GM19328 (cell line): ENCODE measurements around the gene MAL.

Experiments
- ATAC-seq: cut with Tn5 transposase; IDR thresholded peaks from one replicate; pipeline ENCODE4 v1.9.1; 2021; ENCODE audit warnings: mild to moderate bottlenecking, moderate library complexity; ENCODE audit not compliant: unreplicated experiment

MAL gene

GRCh38 chr2:95047629-95048510 lies 22.4 kb downstream of the MAL start:
- ATAC-seq = no peak

DNA sequence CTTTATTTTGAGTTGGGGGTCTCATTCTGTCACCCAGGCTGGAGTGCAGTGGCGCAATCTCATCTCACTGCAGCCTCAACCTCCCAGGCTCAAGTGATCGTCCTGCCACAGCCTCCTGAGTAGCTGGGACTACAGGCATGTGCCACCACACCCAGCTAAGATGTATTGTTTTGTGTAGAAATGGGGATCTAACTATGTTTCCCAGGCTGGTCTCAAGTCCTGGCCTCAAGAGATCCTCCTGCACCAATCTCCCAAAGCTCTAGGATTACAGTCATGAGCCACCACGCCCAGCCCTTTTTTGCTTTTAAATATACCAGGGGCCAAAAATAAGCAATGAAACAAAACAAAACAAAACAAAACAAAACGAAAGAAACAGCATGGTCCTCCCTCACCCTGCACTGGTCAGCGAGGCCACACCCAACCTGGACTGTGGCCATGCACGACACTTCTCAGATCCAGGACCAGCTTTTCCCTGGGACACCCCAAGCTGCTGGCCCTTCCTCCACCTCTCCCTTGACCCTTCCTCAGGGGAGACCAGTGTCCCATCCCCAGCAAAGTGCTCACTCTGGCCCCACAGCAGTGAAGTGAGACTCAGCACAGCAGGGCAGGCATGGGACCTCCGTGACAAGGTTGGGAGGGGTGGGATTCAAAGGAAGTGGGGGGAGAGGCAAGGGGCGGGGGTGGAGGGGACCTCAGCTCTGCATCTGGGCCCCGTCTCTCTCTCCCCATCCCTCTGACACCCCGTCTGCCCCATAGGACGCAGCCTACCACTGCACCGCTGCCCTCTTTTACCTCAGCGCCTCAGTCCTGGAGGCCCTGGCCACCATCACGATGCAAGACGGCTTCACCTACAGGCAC lies 23.5 kb downstream of the MAL start:
- ATAC-seq = no peak

DNA sequence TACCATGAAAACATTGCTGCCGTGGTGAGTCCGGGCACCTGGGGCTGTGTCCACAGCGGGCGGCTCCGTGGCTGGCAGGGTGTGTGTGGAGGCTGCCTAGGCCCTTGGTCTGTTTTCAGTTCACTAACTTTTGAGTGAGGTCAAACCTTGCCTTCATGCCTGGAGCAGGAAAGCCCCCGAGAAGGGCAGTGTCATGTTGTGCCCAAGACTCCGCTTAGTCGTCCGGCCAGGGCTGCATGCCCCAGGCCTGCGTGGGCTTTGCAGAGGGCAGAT lies 24.1 kb downstream of the MAL start:
- no peak for ATAC-seq

GRCh38 chr2:95049961-95050360 lies 24.5 kb downstream of the MAL start:
- ATAC-seq = no peak

GRCh38 chr2:95050385-95051300 lies 25.1 kb downstream of the MAL start:
- ATAC-seq = no peak

GRCh38 chr2:95051626-95052025 lies 26.1 kb downstream of the MAL start:
- ATAC-seq = no peak

DNA sequence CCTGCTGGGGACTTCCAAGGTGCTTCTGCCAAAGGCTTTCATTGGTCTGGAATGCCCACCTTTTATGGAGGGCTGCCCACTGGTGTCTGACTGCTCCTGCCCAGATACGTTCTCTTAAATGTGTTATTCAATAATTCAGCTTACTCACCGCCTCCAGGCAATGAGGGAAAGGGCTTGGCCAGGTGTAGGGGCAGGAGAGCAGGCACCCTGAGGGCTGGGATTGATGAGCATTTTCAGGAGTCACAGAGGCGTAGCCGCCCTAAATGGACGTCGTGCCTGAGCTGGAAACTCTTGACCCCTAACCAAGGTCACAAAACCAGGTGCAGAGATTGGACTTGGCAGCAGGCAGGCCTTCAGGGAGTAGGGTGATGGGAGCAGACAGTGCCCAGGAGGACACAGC lies 26.8 kb downstream of the MAL start:
- ATAC-seq = no peak

GRCh38 chr2:95052804-95053479 lies 27.4 kb downstream of the MAL start:
- no peak for ATAC-seq

DNA sequence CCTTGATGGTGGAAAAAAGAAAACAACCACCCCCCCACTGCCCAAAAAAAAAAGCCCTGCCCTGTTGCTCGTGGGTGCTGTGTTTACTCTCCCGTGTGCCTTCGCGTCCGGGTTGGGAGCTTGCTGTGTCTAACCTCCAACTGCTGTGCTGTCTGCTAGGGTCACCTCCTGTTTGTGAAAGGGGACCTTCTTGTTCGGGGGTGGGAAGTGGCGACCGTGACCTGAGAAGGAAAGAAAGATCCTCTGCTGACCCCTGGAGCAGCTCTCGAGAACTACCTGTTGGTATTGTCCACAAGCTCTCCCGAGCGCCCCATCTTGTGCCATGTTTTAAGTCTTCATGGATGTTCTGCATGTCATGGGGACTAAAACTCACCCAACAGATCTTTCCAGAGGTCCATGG lies 28.0 kb downstream of the MAL start:
- no peak for ATAC-seq

- no peak for ATAC-seq
These were observed 28.5 kb downstream of the MAL start for GRCh38 chr2:95054016-95054415.

DNA sequence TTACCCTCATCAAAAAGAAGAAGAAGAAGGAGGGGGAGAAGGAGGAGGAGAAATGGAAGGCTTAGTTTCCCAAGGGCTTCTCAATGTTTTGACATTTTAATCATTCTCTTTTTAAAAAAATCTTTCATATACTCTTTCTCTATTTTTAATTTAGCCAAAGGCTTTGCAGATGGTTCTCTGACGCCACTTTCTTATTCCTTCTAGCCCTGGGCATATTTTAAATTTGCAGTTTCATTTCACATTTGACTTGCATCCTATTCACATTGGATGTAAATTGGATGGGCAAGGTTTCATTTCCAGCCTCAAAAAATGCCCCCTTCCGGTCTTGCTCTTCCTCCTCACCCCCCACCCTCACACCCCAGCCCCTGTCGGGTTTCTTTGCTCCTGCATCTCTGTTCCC lies 29.8 kb downstream of the MAL start:
- ATAC-seq = no peak

DNA sequence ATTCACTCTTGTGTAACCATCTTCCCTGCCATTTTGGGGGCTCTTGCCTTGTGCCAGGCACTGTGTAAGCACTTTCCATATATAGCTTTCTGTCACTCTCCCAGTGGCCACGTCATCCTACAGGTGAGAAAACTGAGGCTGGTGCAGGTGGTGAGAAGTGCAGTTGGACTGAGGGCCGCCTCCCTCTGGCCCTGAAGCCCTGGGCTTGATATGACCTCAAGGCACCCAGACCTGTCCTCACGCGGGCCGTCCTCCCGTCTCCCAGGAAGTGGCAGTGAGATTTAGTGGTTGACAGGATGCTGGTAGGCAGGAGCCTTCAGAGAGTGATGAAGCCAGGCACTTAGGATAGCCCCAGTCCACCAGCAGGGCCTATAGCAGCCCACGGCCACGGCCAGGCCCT lies 30.5 kb downstream of the MAL start:
- no peak for ATAC-seq

- ATAC-seq = no peak
These were observed 31.3 kb downstream of the MAL start for GRCh38 chr2:95056461-95057459.

GRCh38 chr2:95057535-95058370 lies 32.2 kb downstream of the MAL start:
- no peak for ATAC-seq

DNA sequence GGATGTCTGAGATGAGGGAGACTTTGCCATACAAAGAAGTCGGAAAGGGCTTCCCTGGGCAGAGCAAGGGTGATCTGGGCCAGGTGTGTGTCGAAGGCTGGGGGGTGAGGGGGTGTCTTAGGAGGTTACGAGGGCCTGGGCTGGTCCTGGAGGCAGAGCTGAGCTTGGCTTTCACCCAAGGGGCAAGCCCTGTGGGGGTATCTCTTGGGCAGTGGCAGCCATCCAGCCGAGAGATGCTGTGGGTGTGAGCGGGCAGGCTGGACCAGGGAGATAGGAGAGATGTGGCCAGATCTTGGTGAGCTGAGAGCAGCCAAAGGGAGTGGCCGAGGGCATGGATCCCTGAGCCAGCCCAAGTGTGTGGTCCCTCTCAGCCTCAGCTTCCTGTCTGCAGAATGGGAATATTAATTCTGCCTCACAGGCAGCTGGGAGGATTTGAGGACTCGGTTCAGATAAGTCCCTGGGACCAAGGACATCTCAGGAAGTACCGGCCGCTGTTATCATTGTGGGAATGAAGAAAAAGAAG lies 33.0 kb downstream of the MAL start:
- no peak for ATAC-seq

GRCh38 chr2:95058989-95059641 lies 33.6 kb downstream of the MAL start:
- no peak for ATAC-seq

- no peak for ATAC-seq
These were observed 34.3 kb downstream of the MAL start for GRCh38 chr2:95059656-95060370.
